H1 (cell line): Measurements from ENCODE around the gene FBXL14. TPM values are rescaled to one million over a fixed set of nuclear protein-coding genes. Genes with fewer than 3 reads are reported as not detected.

ENCODE experiments used
- BCL11A ChIP-seq, 2 experiments: IDR thresholded peaks; one replicate each; pipeline ENCODE4 v1.6.1; 2011; ENCODE audit warnings: low read depth in 2 of 2, low read length in 2 of 2, mild to moderate bottlenecking in 2 of 2
- RFX5 ChIP-seq: IDR thresholded peaks from 2 replicates; pipeline ENCODE4 v1.6.1; 2011; ENCODE audit warnings: low read depth, low read length, improper control_type of control experiment, borderline replicate concordance
- SAP30 ChIP-seq: fragments of 300-600 bp; sonication (generic); IDR thresholded peaks from 2 replicates; pipeline ENCODE4 v1.7.1; 2012; ENCODE audit warnings: low read length, moderate library complexity, mild to moderate bottlenecking, inconsistent platforms; ENCODE audit not compliant: insufficient read depth, insufficient replicate concordance
- SUZ12 ChIP-seq: fragments of 200-600 bp; sonication (generic); IDR thresholded peaks from 2 replicates; pipeline ENCODE4 v1.6.1; 2012; ENCODE audit warnings: mild to moderate bottlenecking, inconsistent platforms, low read length, moderate library complexity, mixed read lengths
- TBP ChIP-seq: IDR thresholded peaks from 2 replicates; pipeline ENCODE4 v1.6.1; 2011; ENCODE audit warnings: low read depth, low read length, improper control_type of control experiment
- polyA plus RNA-seq, 7 experiments: library from polyadenylated mRNA; depleted of rRNA in 3 of 7; stranded (reverse) in 5 of 7; unstranded in 2 of 7; fragments of >200 nt in 5 of 7; fragments of 200-250 nt in 2 of 7; gene quantifications; 1 replicate in 5 of 7; 2 replicates in 1 of 7; 4 replicates in 1 of 7; pipeline versions ENCODE4 v1.2.1 to v1.2.3, GENCODE V29; 2011 to 2013; ENCODE audit warnings: missing spikeins in 2 of 7, mixed read lengths in 2 of 7
- total RNA-seq: library from RNA; stranded (reverse); fragmentation: NEBNext Ultra II Directional; extraction: Animal tissue kit (Norgen Biotek cat#: 25700); gene quantifications from 2 replicates; pipeline ENCODE4 v1.2.1, GENCODE V29; 2021
- TF ChIP-seq, protein P1 (sequence below): IDR thresholded peaks from 2 replicates; pipeline ENCODE4 v1.6.1; 2011; ENCODE audit warnings: low read depth, mild to moderate bottlenecking, low read length; ENCODE audit not compliant: insufficient read depth
- TF ChIP-seq, protein P2 (sequence below): fragments of 300-600 bp; sonication (generic); IDR thresholded peaks from 2 replicates; pipeline ENCODE4 v1.7.1; 2012; ENCODE audit warnings: low read length, moderate library complexity, mild to moderate bottlenecking, inconsistent platforms; ENCODE audit not compliant: insufficient replicate concordance

The FBXL14 gene
- total and polyA plus RNA-seq, 2 of the 8 experiments (the other 6 are each of a cell fraction or from before 2014, with no cell fraction given), result 5.5 to 9.6 TPM

DNA sequence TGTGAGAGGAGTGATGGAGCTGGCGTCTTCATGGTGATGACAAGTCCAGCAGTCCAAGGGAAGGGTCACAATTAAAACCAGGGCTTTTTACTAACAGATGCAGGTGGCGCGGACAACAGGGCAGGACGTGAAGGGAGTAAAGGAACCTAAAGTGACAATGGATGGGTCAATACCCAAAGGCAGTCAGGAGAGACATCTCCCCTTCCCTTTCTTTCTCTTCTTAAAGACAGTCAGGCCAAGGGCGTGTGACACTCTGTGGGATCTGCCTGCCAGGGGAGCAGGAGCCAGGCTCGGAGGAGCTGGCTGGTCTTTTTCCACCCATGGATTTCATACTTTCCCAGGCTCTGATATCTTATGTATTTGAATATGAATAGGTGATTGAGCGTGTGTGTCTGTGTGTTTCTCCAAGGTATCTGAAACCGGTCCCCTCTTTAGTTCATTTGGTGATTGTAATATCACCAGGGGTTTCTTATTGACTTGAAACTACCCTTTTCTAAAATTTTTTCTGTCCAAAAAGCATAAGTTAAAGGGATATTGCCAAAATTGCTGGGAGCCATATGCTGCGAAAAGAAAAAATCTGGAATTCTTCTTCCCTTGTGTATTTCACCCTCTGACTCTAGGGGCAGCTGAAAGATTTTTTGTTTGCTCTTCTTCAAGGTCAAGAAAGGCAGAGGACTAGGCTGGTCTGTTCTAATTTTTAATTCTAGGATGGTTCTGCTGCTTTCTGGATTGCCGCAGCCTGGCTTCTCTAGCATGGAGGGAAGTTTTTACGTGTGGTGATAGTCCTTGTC lies 61.8 kb downstream of the FBXL14 start (continued):
- no peak for TF ChIP-seq TBP
- TF ChIP-seq SUZ12, result no peak
- TF ChIP-seq RFX5, result no peak
- no peak for TF ChIP-seq BCL11A (IDR thresholded peaks at IDR 0.05; ENCODE audit: low read depth in 2 of 2, low read length in 2 of 2)
- TF ChIP-seq, protein P1, sequence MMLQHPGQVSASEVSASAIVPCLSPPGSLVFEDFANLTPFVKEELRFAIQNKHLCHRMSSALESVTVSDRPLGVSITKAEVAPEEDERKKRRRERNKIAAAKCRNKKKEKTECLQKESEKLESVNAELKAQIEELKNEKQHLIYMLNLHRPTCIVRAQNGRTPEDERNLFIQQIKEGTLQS, result no peak
- no peak for TF ChIP-seq SAP30
- TF ChIP-seq, protein P2, sequence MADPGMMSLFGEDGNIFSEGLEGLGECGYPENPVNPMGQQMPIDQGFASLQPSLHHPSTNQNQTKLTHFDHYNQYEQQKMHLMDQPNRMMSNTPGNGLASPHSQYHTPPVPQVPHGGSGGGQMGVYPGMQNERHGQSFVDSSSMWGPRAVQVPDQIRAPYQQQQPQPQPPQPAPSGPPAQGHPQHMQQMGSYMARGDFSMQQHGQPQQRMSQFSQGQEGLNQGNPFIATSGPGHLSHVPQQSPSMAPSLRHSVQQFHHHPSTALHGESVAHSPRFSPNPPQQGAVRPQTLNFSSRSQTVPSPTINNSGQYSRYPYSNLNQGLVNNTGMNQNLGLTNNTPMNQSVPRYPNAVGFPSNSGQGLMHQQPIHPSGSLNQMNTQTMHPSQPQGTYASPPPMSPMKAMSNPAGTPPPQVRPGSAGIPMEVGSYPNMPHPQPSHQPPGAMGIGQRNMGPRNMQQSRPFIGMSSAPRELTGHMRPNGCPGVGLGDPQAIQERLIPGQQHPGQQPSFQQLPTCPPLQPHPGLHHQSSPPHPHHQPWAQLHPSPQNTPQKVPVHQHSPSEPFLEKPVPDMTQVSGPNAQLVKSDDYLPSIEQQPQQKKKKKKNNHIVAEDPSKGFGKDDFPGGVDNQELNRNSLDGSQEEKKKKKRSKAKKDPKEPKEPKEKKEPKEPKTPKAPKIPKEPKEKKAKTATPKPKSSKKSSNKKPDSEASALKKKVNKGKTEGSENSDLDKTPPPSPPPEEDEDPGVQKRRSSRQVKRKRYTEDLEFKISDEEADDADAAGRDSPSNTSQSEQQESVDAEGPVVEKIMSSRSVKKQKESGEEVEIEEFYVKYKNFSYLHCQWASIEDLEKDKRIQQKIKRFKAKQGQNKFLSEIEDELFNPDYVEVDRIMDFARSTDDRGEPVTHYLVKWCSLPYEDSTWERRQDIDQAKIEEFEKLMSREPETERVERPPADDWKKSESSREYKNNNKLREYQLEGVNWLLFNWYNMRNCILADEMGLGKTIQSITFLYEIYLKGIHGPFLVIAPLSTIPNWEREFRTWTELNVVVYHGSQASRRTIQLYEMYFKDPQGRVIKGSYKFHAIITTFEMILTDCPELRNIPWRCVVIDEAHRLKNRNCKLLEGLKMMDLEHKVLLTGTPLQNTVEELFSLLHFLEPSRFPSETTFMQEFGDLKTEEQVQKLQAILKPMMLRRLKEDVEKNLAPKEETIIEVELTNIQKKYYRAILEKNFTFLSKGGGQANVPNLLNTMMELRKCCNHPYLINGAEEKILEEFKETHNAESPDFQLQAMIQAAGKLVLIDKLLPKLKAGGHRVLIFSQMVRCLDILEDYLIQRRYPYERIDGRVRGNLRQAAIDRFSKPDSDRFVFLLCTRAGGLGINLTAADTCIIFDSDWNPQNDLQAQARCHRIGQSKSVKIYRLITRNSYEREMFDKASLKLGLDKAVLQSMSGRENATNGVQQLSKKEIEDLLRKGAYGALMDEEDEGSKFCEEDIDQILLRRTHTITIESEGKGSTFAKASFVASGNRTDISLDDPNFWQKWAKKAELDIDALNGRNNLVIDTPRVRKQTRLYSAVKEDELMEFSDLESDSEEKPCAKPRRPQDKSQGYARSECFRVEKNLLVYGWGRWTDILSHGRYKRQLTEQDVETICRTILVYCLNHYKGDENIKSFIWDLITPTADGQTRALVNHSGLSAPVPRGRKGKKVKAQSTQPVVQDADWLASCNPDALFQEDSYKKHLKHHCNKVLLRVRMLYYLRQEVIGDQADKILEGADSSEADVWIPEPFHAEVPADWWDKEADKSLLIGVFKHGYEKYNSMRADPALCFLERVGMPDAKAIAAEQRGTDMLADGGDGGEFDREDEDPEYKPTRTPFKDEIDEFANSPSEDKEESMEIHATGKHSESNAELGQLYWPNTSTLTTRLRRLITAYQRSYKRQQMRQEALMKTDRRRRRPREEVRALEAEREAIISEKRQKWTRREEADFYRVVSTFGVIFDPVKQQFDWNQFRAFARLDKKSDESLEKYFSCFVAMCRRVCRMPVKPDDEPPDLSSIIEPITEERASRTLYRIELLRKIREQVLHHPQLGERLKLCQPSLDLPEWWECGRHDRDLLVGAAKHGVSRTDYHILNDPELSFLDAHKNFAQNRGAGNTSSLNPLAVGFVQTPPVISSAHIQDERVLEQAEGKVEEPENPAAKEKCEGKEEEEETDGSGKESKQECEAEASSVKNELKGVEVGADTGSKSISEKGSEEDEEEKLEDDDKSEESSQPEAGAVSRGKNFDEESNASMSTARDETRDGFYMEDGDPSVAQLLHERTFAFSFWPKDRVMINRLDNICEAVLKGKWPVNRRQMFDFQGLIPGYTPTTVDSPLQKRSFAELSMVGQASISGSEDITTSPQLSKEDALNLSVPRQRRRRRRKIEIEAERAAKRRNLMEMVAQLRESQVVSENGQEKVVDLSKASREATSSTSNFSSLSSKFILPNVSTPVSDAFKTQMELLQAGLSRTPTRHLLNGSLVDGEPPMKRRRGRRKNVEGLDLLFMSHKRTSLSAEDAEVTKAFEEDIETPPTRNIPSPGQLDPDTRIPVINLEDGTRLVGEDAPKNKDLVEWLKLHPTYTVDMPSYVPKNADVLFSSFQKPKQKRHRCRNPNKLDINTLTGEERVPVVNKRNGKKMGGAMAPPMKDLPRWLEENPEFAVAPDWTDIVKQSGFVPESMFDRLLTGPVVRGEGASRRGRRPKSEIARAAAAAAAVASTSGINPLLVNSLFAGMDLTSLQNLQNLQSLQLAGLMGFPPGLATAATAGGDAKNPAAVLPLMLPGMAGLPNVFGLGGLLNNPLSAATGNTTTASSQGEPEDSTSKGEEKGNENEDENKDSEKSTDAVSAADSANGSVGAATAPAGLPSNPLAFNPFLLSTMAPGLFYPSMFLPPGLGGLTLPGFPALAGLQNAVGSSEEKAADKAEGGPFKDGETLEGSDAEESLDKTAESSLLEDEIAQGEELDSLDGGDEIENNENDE, result no peak
- TF ChIP-seq, all 59 proteins: peak for 0
